Natural killer cell treated with Interleukin-12 subunit alpha and Interleukin-12 subunit beta and Interleukin-15 and Interleukin-18, amount 100 ng/mL, for 72 hours (primary cell): ENCODE results near the gene CADM1. TPM values are rescaled to one million over a fixed set of nuclear protein-coding genes. Genes with fewer than 3 reads are reported as not detected.

Source experiments
- ATAC-seq, 2 donors: fragments of 150-1000 bp; cut with Tn5 transposase in 1 of 2; sonication (Bioruptor Pico), chemical (Tn5 transposase) in 1 of 2; 2 replicates each; pipeline ENCODE4 v1.10.0; 2021
- DNase-seq: peaks from one replicate; pipeline ENCODE4 v3.0.0; 2022; ENCODE audit warnings: low spot score
- H3K27ac Mint-ChIP-seq, 2 donors: 1 replicate in 1 of 2; 2 replicates in 1 of 2; pipeline ENCODE4 v1.8.0; 2022; ENCODE audit warnings: mixed read lengths in 2 of 2, mild to moderate bottlenecking in 1 of 2, moderate library complexity in 1 of 2
- H3K27me3 Mint-ChIP-seq, 2 donors: 1 replicate in 1 of 2; 2 replicates in 1 of 2; pipeline ENCODE4 v1.8.0; 2022; ENCODE audit warnings: mixed read lengths in 2 of 2
- H3K36me3 Mint-ChIP-seq: one replicate; pipeline ENCODE4 v1.8.0; 2022; ENCODE audit warnings: mixed read lengths
- H3K4me1 Mint-ChIP-seq, 2 donors: 1 replicate in 1 of 2; 2 replicates in 1 of 2; pipeline ENCODE4 v1.8.0; 2022; ENCODE audit warnings: low read depth in 2 of 2, mixed read lengths in 2 of 2, mild to moderate bottlenecking in 1 of 2
- H3K4me3 Mint-ChIP-seq: one replicate; pipeline ENCODE4 v1.8.0; 2022; ENCODE audit warnings: mixed read lengths
- H3K9me3 Mint-ChIP-seq: 2 replicates; pipeline ENCODE4 v1.8.0; 2022; ENCODE audit warnings: mixed read lengths
- total RNA-seq, 2 donors: library from RNA; stranded (reverse); gene quantifications; one replicate each; pipeline ENCODE4 v1.2.3, GENCODE V29; 2022

Gene CADM1
- total RNA-seq, 2 donors from 2014 or later, result 0.50 to 1.0 TPM

DNA sequence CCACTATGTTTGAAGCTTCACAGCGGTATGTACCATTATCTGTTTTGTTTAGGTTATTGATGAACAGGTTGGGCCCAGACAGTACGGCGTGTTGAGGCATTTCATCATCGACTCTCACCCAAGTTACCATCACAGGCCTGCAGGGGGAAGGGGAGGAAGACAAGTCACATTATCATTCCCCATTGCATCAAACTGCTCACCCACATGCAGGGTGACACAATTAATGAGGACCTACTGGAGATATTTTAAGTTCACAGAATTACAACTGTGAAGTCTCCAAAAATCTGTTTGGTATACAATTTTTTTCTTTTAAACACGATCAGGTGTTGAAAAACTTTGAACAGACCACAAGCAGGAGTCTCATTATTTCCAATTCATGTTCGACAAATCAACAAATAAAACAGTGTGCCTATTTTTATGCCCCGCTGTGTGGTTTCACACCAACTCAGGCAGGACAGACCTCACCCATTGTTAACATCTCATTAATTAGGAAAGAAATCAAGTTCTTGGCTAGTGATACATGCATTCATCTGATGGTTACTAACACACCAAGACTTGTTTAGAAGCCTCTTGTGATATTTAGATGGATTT lies 289.5 kb downstream of the CADM1 start:
- H3K27me3 Mint-ChIP-seq, result no peaks in the 10 kb centered on the region
- DNase-seq, result no peak
- no peak overlapping the region for H3K4me3 Mint-ChIP-seq
- ATAC-seq, result no peak
- H3K4me1 Mint-ChIP-seq, result peaks cover 2 to 33% of the 10 kb centered on the region in 2 donors
- H3K27ac Mint-ChIP-seq, result no peak overlapping the region
- H3K9me3 Mint-ChIP-seq, result no peaks in the 10 kb centered on the region
- H3K36me3 Mint-ChIP-seq, result no peaks in the 10 kb centered on the region

DNA sequence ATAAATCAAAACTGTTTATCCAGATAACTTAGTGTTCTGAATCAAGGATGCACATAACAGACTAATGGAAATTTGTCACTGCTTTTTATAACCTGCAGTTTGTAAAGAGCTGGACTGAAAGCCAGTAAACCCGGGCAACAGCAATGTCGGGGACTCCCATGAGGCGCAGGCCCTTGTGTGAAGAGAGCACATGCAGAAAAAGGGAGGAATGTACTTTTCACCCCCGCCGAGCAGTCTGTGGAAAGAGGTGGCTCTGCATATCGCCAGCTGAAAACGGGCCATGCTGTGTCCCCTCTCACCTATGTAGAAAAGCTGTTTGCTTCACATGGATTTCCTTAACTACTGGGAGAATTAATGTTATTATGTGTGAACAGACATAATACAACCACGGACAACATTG lies 291.2 kb downstream of the CADM1 start:
- no peak overlapping the region for H3K4me3 Mint-ChIP-seq
- H3K4me1 Mint-ChIP-seq, result peaks cover 2 to 23% of the 10 kb centered on the region in 2 donors
- no peak for ATAC-seq
- no peaks in the 10 kb centered on the region for H3K27me3 Mint-ChIP-seq
- DNase-seq, result no peak
- H3K27ac Mint-ChIP-seq, result no peak overlapping the region
- no peaks in the 10 kb centered on the region for H3K36me3 Mint-ChIP-seq
- no peaks in the 10 kb centered on the region for H3K9me3 Mint-ChIP-seq

DNA sequence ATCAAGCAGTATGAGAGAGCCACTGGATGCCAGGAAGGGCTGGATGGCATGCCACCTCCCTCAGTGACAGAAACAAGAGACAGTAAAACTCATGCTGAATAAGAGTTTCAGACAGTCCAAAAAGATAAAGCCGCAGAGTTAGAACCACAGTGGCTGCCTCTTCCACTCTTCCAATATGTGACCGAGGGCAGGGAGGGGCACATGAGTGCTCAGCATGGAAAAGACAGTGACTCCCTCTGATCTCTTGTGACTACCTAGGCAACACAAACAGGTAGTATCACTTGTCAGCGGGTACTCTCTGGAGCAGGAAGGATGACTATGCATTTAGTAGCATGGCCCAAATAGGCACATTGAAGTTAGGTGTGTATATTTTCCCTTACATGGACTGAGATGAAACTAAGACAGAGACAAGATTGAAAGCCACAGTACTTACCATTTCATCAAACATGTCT lies 295.4 kb downstream of the CADM1 start:
- Mint-ChIP-seq H3K36me3 (no peaks in the 10 kb centered on the region), H3K9me3 (no peaks in the 10 kb centered on the region), H3K27ac (no peak overlapping the region), H3K27me3 (no peaks in the 10 kb centered on the region), H3K4me3 (no peak overlapping the region), H3K4me1 (no peaks in the 10 kb centered on the region)
- DNase-seq (no peak), ATAC-seq (no peak)

GRCh38 chr11:115207916-115208315 lies 296.3 kb downstream of the CADM1 start:
- ATAC-seq (no peak), DNase-seq (no peak)
- Mint-ChIP-seq H3K27ac (no peak overlapping the region), H3K9me3 (no peaks in the 10 kb centered on the region), H3K36me3 (no peaks in the 10 kb centered on the region), H3K27me3 (peaks cover 0 to 3% of the 10 kb centered on the region in 2 donors), H3K4me1 (peaks cover 0 to 4% of the 10 kb centered on the region in 2 donors), H3K4me3 (no peak overlapping the region)

GRCh38 chr11:115207166-115207591 lies 297.0 kb downstream of the CADM1 start:
- Mint-ChIP-seq H3K27ac (no peak overlapping the region), H3K9me3 (no peaks in the 10 kb centered on the region), H3K4me3 (no peak overlapping the region), H3K27me3 (peaks cover 0 to 3% of the 10 kb centered on the region in 2 donors), H3K36me3 (no peaks in the 10 kb centered on the region), H3K4me1 (peaks cover 0 to 7% of the 10 kb centered on the region in 2 donors)
- ATAC-seq, result no peak
- DNase-seq, result no peak

DNA sequence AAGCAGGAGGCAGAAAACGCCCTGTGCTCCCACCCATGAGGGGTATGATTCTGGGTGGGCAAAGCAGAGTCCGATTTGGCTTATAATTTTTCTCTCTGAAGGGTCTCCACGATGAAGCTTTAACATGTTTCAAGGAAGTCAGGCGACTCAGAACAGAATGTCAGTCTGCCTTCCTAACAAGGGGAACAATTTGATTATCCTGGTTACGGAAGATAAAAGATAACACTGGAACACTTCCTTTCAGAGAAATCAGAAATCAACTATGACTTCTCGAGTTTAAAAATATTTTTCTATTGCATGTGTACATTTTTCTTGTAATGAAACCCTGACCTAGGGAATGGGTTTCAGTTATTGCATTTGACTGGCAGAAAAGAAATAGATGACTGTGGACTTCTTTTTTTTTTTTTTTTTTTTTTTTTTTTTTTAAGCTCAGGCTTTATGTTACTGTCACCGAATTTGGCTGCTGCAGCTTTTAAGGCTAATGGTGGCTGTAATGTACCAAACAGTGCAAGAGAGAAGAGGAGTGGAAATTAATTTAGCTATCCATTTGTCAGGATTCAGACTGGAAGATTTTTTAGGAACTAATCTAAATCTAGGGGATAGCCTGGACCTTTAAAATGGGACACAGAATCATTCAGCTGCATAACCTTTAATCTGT lies 297.7 kb downstream of the CADM1 start:
- Mint-ChIP-seq H3K36me3 (no peaks in the 10 kb centered on the region), H3K27me3 (peaks cover 0 to 3% of the 10 kb centered on the region in 2 donors), H3K9me3 (no peaks in the 10 kb centered on the region), H3K27ac (no peak overlapping the region), H3K4me1 (peaks cover 0 to 8% of the 10 kb centered on the region in 2 donors), H3K4me3 (no peak overlapping the region)
- ATAC-seq (no peak), DNase-seq (no peak)

- Mint-ChIP-seq H3K4me1 (peaks cover 0 to 16% of the 10 kb centered on the region in 2 donors), H3K27me3 (peaks cover 0 to 5% of the 10 kb centered on the region in 2 donors), H3K4me3 (no peak overlapping the region), H3K27ac (no peak overlapping the region), H3K9me3 (no peaks in the 10 kb centered on the region), H3K36me3 (no peaks in the 10 kb centered on the region)
- ATAC-seq (no peak), DNase-seq (no peak)
These were observed 301.2 kb downstream of the CADM1 start for GRCh38 chr11:115202900-115203552.

DNA sequence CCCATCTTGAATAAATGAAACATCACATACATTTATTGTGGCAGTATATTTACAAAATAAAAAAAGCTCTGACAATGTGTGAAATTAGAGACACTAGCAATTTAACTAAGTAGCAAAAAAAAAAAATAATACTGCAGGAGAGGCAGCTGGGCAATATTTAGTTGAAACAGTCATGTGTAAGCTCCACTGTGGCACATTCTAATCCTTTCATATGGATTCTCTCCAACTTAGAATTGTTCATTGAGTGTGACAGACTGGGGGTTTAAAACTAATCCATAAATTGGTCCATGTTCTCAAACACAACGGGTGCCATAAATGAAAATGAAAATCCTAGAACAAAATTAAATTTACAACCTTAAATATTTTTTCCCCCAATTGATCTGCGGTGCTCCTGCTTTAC lies 302.1 kb downstream of the CADM1 start:
- Mint-ChIP-seq H3K9me3 (no peaks in the 10 kb centered on the region), H3K4me3 (no peak overlapping the region), H3K36me3 (no peaks in the 10 kb centered on the region), H3K27me3 (peaks cover 0 to 5% of the 10 kb centered on the region in 2 donors), H3K27ac (no peak overlapping the region), H3K4me1 (peaks cover 0 to 16% of the 10 kb centered on the region in 2 donors)
- no peak for DNase-seq
- no peak for ATAC-seq

- Mint-ChIP-seq H3K36me3 (no peaks in the 10 kb centered on the region), H3K4me1 (peaks cover 0 to 16% of the 10 kb centered on the region in 2 donors), H3K27me3 (peaks cover 0 to 5% of the 10 kb centered on the region in 2 donors), H3K9me3 (no peaks in the 10 kb centered on the region), H3K27ac (no peak overlapping the region), H3K4me3 (peak overlapping the region; percentile 32)
- ATAC-seq, result peak in 1 of 2 donors; percentile 91
- no peak for DNase-seq
These were observed 303.0 kb downstream of the CADM1 start for GRCh38 chr11:115201111-115201792.

DNA sequence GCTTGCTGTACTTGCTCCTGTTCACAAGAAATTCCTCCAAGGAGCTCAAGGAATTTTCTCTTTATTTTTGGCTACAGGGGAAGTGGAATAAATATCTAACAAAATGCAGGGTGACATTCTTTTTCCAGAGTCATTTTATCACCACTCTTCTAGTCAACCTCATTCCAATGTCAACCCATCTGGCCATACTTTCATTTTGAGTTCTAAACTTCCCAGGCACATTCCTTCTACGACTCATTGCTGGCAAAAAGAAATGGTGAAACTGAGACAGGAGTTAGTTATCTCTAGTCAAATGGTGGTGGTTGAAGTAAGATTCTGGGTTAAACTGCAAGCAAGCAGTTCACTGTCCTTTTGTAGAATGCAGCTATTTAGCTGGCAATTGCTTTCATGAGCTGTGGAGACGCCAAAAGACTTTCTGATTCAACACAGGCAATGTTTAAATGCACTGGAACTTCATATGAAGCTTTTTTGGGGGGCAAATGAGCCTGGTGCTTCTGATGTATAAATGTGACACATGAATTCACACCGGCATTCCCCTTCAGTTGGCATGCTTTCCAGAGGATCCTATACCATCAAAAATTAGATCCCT lies 304.6 kb downstream of the CADM1 start:
- H3K27ac Mint-ChIP-seq, result no peak overlapping the region
- peaks cover 0 to 23% of the 10 kb centered on the region in 2 donors for H3K4me1 Mint-ChIP-seq
- no peak for ATAC-seq
- no peaks in the 10 kb centered on the region for H3K36me3 Mint-ChIP-seq
- H3K9me3 Mint-ChIP-seq, result no peaks in the 10 kb centered on the region
- H3K4me3 Mint-ChIP-seq, result no peak overlapping the region
- no peak for DNase-seq
- peaks cover 0 to 8% of the 10 kb centered on the region in 2 donors for H3K27me3 Mint-ChIP-seq

- ATAC-seq (no peak), DNase-seq (no peak)
- no peak overlapping the region for H3K27ac Mint-ChIP-seq
- H3K4me3 Mint-ChIP-seq, result no peak overlapping the region
- no peaks in the 10 kb centered on the region for H3K9me3 Mint-ChIP-seq
- peaks cover 0 to 14% of the 10 kb centered on the region in 2 donors for H3K27me3 Mint-ChIP-seq
- peaks cover 0 to 32% of the 10 kb centered on the region in 2 donors for H3K4me1 Mint-ChIP-seq
- H3K36me3 Mint-ChIP-seq, result no peaks in the 10 kb centered on the region
These were observed 305.9 kb downstream of the CADM1 start for GRCh38 chr11:115198321-115198741.

DNA sequence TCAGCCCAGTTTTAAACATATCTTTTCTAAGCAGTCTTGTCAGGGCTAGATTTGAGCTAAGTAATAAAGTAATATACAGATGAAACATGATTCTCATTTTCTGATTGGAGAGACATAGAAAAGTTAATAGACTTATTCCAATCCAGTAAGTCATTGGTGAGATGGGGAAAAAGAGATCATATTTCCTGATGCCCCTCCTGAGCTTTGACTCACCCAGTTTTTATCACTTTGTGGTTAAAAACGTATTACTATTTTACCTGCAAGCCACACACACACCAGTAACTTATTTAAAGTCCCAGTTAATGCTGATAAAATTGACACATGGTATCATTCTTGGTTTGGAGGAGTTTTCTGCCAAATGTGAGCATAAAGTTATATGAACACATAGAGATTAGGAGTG lies 306.8 kb downstream of the CADM1 start:
- ATAC-seq (no peak), DNase-seq (no peak)
- Mint-ChIP-seq H3K27ac (no peak overlapping the region), H3K36me3 (no peaks in the 10 kb centered on the region), H3K9me3 (no peaks in the 10 kb centered on the region), H3K4me1 (peaks cover 0 to 26% of the 10 kb centered on the region in 2 donors), H3K27me3 (peaks cover 0 to 11% of the 10 kb centered on the region in 2 donors), H3K4me3 (no peak overlapping the region)

GRCh38 chr11:115197031-115197430 lies 307.2 kb downstream of the CADM1 start:
- Mint-ChIP-seq H3K4me3 (no peak overlapping the region), H3K4me1 (peaks cover 0 to 26% of the 10 kb centered on the region in 2 donors), H3K9me3 (no peaks in the 10 kb centered on the region), H3K27ac (no peak overlapping the region), H3K27me3 (peaks cover 0 to 11% of the 10 kb centered on the region in 2 donors), H3K36me3 (no peaks in the 10 kb centered on the region)
- ATAC-seq, result no peak
- no peak for DNase-seq
